ENCODE data around the gene BBS9.

DNA sequence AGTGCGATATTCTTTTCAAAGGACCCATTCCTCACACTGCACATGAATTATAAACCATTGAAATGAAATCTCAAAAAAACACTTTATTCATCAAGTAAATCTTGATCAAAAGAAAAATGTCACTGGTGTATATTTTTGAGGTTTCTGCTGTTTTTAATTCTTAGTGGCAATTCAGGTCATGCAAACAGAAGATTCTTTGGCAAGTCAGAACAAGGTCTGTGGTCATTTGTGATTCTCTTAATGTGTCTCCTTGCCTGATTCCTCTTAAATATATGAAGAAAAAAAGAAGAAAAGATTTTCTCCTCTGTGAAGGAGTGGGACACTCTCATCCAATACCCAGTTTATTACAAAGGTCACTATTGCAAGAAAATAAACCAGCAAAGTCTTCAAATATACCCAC, 467.8 kb downstream of the BBS9 start:
- TF ChIP-seq, protein P1, sequence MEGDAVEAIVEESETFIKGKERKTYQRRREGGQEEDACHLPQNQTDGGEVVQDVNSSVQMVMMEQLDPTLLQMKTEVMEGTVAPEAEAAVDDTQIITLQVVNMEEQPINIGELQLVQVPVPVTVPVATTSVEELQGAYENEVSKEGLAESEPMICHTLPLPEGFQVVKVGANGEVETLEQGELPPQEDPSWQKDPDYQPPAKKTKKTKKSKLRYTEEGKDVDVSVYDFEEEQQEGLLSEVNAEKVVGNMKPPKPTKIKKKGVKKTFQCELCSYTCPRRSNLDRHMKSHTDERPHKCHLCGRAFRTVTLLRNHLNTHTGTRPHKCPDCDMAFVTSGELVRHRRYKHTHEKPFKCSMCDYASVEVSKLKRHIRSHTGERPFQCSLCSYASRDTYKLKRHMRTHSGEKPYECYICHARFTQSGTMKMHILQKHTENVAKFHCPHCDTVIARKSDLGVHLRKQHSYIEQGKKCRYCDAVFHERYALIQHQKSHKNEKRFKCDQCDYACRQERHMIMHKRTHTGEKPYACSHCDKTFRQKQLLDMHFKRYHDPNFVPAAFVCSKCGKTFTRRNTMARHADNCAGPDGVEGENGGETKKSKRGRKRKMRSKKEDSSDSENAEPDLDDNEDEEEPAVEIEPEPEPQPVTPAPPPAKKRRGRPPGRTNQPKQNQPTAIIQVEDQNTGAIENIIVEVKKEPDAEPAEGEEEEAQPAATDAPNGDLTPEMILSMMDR (IDR thresholded peaks at IDR 0.05; ENCODE audit: low read depth, low read length): no peak
- no peak for TF ChIP-seq EZH2phosphoT487 (IDR thresholded peaks at IDR 0.05; ENCODE audit: low read depth)

All from OCI-LY3 (cell line).